PFSK-1 (cell line): ENCODE data around the gene AGRN.
A peak's percentile ranks its signal among the peaks of the same experiment; 100 is the strongest.

ENCODE experiments used
- FOXP2 ChIP-seq: optimal IDR thresholded peaks from 2 replicates; pipeline ENCODE3; 2011; ENCODE audit warnings: borderline replicate concordance, control low read depth, inconsistent platforms; ENCODE audit not compliant: insufficient read depth; ENCODE audit errors: extremely low read length, extremely low read depth
- POLR2AphosphoS5 ChIP-seq: IDR thresholded peaks from 2 replicates; pipeline ENCODE4 v1.6.1; 2012; ENCODE audit warnings: low read depth, mild to moderate bottlenecking, control low read depth, low read length, moderate library complexity
- SIN3A ChIP-seq: IDR thresholded peaks from 2 replicates; pipeline ENCODE4 v1.6.1; 2012; ENCODE audit warnings: mild to moderate bottlenecking, low read length, moderate library complexity, borderline replicate concordance; ENCODE audit not compliant: insufficient read depth
- TAF1 ChIP-seq: IDR thresholded peaks from 2 replicates; pipeline ENCODE4 v1.6.1; 2012; ENCODE audit warnings: low read length, control low read depth, borderline replicate concordance; ENCODE audit not compliant: insufficient read depth
- TF ChIP-seq, protein P1 (sequence below), 2 experiments: IDR thresholded peaks; 2 replicates each; pipeline versions ENCODE4 v1.6.1 to v1.8.0; 2011 to 2012; ENCODE audit warnings: low read depth in 2 of 2, low read length in 2 of 2, control low read depth in 1 of 2, inconsistent platforms in 1 of 2, mild to moderate bottlenecking in 1 of 2, moderate library complexity in 1 of 2; ENCODE audit not compliant: insufficient read depth in 1 of 2

Gene AGRN

DNA sequence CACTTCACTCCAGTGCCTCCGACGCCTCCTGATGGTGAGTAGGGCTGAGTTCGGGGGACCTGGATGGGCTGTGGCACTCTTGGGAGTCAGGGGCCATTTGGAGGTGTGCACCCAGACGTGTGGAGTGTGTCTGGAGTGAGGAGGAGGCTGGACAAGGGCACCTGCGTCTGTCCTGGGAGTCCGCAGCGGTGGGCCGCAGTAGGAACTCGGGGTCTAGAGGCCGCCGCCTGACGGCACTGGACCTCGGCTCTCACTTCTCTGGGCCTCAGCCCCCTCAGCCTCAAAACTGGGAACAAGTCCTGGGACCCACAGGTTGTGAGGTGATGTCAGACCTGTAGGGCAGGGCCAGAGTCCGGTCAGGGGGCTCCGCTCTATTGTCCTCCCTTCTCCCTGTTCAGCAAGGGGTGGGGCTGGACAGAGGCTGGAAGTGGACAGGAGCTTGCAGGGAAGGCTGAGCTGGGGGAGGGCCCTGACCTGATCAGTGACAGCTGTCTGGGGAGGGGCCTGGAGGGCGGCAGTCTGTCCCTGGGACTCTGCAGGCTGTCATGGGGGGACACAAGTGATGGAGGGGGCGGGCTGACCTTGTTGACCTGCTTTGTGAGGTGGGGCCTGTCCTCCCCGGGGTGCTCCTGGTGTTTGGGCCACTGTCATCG lies 15.5 kb downstream of the AGRN start:
- TF ChIP-seq TAF1 = no peak
- TF ChIP-seq, protein P1, sequence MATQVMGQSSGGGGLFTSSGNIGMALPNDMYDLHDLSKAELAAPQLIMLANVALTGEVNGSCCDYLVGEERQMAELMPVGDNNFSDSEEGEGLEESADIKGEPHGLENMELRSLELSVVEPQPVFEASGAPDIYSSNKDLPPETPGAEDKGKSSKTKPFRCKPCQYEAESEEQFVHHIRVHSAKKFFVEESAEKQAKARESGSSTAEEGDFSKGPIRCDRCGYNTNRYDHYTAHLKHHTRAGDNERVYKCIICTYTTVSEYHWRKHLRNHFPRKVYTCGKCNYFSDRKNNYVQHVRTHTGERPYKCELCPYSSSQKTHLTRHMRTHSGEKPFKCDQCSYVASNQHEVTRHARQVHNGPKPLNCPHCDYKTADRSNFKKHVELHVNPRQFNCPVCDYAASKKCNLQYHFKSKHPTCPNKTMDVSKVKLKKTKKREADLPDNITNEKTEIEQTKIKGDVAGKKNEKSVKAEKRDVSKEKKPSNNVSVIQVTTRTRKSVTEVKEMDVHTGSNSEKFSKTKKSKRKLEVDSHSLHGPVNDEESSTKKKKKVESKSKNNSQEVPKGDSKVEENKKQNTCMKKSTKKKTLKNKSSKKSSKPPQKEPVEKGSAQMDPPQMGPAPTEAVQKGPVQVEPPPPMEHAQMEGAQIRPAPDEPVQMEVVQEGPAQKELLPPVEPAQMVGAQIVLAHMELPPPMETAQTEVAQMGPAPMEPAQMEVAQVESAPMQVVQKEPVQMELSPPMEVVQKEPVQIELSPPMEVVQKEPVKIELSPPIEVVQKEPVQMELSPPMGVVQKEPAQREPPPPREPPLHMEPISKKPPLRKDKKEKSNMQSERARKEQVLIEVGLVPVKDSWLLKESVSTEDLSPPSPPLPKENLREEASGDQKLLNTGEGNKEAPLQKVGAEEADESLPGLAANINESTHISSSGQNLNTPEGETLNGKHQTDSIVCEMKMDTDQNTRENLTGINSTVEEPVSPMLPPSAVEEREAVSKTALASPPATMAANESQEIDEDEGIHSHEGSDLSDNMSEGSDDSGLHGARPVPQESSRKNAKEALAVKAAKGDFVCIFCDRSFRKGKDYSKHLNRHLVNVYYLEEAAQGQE (IDR thresholded peaks at IDR 0.05; ENCODE audit: insufficient read depth in 1 of 2, low read depth in 2 of 2, low read length in 2 of 2) = peak in 1 of 2 experiments; percentile 70; a peak in 2 of 4 replicates
- TF ChIP-seq POLR2AphosphoS5 = no peak

DNA sequence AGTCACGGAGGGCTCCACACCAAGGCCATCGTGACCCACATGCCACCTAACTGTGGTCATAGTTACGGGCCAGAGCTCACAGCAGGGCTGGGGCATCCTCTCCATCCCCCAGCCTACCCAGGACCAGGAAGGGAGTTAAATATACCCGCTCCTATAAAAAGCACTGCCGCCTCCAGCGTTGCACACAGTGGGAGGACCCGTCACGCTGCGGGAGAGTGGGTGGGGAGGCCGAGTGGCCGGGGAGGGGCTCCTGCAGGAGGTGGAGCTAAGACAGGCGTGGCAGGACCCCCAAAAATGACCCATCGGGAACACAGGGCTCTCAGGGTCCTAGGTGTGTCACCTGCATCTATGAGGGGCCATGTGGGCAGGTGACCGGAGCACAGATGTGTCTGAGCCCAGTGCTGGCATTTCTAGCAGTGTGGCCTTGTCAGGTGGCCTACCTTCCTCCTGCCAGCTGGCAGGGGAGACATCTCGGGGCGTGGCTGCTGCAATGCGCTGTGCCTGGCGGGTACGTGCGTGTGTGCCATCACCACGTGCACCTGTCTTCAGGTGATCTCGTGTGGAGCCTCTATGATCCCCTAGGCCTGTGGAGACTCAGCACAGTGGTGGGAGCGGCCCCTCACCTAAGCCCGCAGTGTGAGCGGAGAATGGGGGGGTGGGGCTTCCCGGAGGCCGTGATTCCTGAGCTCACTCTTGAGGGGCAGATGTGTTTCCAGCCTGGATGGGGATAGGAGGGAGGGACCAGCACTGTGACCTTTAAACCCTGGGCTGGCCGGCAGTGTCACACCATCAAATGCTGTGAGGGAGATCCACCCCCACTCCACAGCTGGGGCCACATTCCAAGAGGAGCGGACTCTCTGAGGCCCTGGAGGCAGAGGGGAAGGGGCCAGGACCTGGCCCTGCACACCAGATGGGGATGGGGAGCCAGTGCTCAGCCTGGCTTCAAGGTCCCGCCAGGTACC lies 17.7 kb downstream of the AGRN start:
- no peak for TF ChIP-seq TAF1
- TF ChIP-seq FOXP2 = no peak
- TF ChIP-seq POLR2AphosphoS5 = no peak
- no peak for TF ChIP-seq SIN3A
- TF ChIP-seq, protein P1 (IDR thresholded peaks at IDR 0.05; ENCODE audit: insufficient read depth in 1 of 2, low read depth in 2 of 2, low read length in 2 of 2) = no peak

DNA sequence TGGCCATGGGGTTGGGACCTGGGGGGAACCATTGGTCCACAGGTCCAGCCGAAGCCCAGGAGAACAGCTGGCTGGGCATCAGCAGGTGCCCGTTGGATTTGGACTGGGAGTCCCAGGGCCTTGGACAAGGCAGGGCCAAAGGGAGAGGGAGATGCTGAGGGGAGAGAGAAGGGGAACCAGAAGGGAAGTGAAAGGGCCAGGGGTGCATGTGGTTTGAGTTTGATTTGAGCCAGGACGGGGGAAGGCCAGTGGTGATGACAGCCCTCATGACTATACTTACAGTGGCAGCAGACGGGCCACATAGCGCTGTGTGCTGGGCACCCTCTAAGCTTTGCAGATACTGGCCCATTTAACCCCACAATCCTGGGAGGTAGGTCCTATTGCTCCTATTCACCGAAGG lies 18.8 kb downstream of the AGRN start:
- TF ChIP-seq, protein P1 (IDR thresholded peaks at IDR 0.05; ENCODE audit: insufficient read depth in 1 of 2, low read depth in 2 of 2, low read length in 2 of 2) = no peak
- TF ChIP-seq POLR2AphosphoS5 (no peak), TAF1 (no peak), FOXP2 (no peak), SIN3A (no peak)

DNA sequence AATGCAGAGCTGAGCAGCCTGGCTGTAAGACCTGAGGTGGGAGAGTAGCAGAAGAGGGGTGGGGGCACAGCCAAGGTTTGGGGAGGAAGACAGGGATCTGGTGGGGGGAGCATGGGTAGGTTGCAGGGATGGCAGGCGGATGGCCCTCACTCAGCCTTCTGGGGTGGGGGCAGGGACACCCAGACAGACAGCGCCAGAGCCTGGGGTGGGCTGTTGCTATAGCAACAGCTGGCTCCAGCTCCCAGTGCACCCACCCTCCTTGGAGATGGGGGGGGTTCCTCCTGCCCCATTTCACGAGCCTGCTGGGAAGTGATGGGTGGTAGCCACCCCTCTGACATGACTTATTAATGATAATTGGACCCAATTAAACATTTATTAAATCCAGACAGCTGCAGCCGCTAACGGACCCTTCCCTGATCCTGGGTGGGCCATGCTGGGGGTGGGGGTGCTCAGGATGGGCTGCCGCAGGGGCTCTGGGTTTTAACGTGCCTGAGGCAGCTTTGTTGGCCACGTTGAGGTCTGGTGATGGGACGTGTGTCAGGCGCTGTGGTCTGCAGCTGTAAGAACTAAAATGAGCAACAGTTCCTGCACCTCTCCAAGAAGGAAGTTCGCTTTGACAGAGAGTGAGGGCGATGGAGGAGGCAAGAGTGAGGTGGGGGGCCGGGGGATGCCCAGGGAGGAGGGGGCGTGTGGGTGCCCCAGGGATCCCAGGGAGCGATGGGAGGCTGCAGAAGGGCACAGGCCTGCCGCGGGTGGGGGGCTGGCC lies 19.4 kb downstream of the AGRN start:
- no peak for TF ChIP-seq POLR2AphosphoS5
- no peak for TF ChIP-seq TAF1
- no peak for TF ChIP-seq SIN3A
- TF ChIP-seq FOXP2 = no peak
- TF ChIP-seq, protein P1 (IDR thresholded peaks at IDR 0.05; ENCODE audit: insufficient read depth in 1 of 2, low read depth in 2 of 2, low read length in 2 of 2) = no peak
